GM19324 (cell line): ENCODE measurements around the gene NELFB.

Experiments used
- ATAC-seq: cut with Tn5 transposase; IDR thresholded peaks from one replicate; pipeline ENCODE4 v1.9.1; 2021; ENCODE audit warnings: mild to moderate bottlenecking, moderate library complexity; ENCODE audit not compliant: unreplicated experiment, low FRiP score

NELFB gene

DNA sequence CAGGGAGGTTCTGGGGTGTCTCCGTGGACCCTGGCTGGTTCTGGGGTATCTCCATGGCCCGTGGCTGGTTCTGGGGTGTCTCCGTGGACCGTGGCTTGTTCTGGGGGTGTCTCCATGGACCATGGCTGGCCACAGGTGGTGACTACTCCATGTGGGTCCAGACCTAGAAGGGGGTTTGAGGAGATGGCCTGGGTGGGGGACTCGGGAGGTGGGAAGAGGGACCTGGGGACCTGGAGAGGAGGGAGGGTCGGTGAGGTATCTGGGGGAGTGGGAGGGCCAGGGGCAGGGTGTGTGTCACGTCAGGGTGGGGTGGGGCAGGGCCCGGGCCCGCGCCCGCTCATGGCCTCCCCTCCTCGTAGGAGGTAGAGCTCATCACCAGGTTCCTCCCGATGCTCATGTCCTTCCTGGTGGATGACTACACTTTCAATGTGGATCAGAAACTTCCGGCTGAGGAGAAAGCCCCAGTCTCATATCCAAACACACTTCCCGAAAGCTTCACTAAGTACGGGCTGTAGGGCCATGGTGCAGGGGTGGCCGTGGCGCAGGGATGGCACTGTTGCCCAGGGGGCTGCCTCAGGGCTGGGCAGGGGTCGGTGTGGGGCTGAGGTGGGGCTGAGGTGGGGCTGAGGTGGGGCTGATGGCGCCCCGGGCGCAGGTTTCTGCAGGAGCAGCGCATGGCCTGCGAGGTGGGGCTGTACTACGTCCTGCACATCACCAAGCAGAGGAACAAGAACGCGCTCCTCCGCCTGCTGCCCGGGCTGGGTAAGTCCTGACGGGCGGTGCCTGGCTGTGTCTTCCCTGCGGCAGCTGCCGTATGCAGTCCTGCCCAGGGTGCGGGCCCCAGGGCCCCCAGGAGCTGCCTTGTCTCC lies 11.7 kb downstream of the NELFB start:
- ATAC-seq = no peak

DNA sequence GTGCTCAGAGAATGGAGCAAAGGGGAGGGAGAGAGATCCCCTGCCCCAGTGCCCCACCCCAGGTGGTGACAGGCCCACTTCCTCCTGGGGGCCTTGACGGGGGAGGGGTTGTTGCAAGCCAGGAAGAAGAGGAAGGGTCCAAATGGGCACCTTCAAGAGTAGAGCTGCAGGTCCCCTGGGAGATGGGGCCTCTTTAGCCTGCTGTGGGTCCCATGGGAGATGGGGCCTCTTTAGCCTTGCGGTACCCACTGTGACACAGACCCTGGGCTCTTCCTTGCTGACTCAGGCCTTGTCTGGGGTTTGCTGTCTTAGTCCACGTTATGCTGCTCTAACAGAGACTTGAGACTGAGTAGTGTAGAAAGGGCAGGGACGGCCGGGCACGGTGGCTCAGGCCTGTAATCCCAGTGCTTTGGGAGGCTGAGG lies 12.8 kb downstream of the NELFB start:
- no peak for ATAC-seq

DNA sequence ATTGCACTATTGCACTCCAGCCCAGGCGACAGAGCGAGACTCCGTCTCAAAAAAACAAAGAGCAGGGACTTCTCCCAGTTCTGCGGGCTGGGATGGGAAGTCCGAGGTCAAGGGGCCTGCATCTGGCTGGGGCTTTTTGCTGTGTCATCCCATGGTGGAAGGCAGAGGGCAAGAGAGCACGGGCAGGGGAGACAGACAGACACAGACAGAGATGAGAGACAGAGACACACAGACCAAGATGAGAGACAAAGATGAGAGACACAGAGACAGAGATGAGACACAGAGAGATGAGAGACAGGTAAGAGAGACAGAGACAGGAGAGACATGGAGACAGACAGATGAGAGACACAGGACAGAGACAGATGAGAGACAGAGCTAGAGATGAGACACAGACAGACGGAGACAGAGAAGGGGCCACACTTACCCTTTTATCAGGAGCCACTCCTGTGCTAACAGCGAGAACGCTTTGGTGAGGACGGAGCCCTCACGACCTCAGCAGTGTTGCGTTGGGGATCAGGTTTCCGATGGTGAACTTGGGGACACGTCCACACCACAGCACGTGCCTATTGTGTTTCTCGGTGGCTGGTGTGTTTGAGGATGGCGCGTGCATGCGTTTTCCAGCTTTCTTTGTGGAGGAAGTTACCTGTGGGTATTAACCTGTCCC lies 13.5 kb downstream of the NELFB start:
- ATAC-seq = no peak

DNA sequence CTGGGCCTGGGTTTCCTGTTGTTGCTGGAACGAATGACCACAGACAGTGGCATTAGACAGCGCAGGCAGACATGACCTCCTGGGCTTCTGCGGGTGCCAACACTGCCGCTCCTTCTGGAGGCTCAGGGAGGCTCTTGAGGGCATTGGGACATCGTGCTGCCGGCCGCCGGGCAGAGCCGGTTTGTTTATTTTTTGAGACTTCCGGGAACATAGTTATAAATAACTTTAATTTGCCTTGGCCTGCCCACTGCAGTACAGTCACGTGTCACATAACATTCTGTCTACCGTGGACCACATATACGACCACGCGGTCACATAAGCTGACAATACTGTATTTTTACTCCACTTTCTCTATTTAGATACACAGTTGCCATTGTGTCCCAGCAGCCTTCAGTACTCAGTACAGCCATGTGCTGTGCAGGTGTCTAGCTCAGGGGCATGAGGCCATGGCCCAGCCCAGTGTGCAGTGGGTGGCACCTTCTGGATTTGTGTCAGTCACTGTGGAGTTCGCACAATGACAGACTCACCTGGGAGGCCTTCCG lies 14.2 kb downstream of the NELFB start:
- peak; percentile 54 for ATAC-seq

DNA sequence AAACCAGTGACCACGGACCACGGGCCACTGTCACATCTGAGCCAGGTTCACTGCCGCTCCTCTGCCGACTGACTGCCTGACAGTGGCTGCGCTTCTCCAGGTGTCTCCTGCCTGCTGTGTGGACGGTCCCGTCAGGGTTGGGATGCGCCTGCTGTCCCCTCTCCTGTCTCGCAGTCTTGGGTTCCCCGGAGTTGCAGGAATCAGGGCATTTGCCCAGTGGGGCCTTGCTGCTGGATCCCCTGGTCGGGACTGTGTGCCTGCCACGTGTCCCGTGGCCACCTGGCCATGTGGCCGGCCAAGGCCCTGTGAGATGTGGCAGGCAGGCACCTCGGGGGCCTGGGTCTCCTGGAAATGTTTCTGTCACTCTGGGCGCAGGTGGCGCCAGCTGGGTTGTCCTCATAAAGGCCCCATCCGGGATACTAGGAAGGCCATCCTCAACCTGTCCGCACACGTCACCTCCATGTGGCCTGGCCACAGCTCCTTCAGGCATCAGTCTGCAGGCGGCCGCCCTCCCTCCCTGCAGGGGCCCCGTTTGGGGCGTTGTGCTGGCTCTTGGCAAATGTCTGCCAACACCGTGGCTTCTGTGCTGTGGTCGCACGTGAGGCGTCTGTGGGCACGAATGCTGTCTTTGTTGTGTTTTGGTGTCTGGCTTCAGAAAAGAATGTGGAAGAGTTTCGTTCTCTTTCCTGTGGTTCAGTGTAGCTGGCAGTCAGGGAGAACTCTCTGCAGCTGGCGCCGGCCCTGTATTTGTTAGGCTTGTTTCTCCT lies 16.0 kb downstream of the NELFB start:
- ATAC-seq = no peak

DNA sequence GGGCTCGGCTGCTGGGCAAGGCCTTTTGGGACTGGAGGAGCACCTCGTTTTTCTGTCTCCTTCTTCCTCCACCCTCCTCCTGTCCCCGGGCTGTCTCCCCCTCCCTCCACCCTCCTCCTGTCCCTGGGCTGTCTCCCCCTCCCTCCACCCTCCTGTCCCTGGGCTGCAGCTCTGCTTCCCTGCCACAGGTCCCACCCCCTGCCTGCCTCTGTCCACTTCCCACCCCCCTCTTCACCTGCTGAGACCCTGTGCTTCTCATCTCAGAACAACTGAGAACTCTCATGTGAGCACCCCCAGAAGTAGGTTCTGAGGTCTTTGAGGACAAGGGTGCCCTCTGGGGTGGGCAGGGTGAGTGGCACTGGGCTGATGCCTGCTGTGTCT lies 16.6 kb downstream of the NELFB start:
- no peak for ATAC-seq

DNA sequence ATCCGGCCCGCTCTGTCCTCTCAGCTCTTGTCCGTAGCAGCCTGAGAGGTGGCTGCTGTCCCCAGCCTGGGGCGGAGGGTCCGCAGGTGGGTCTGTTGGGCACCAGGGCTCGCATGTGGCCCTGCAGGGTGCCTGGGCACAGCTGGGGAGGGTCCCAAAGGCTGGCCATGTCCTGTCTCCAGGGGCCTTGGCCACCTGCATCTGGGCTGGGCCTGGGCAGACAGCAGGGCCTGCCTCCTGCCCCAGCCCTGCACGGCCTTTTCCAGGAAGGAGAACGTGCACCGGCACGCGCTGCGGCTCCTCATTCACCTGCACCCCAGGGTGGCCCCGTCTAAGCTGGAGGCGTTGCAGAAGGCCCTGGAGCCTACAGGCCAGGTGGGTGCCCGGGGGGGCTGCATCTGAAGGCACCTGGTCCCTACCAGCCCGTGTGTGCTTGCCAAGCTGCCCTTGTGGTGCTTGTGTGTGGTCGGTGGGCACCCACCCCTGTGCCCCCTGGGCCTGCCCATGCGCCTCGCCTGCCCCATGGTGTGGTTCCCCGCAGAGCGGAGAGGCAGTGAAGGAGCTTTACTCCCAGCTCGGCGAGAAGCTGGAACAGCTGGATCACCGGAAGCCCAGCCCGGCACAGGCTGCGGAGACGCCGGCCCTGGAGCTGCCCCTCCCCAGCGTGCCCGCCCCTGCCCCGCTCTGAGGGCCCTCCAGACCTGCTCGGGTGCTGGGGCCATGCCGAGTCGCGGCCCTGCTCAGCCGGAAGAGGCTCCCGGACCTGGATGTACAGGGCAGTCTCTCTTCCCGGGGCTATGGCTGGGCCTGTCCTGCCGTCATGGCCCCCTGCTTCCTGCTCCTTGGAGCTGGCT lies 17.3 kb downstream of the NELFB start:
- ATAC-seq = no peak

DNA sequence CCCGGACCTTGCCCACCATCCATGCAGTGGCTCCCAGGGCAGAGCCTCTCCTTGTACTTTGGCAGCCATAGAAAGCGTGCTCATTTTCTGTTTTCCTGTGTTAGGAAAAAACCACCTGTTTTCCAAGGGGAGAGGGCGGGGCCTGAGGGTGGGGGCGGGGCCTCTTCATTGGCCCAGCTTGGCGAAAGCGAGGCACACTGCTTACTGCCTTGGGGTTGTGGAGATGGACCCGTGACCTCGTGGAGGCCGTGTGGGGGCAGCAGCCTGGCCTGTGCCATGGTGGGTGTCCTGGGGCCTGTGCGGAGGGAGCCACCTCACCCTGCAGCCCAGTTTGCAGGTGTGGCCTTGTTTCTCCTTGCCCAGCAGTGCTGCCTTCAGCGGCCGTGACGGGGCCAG lies 18.0 kb downstream of the NELFB start:
- ATAC-seq = no peak

DNA sequence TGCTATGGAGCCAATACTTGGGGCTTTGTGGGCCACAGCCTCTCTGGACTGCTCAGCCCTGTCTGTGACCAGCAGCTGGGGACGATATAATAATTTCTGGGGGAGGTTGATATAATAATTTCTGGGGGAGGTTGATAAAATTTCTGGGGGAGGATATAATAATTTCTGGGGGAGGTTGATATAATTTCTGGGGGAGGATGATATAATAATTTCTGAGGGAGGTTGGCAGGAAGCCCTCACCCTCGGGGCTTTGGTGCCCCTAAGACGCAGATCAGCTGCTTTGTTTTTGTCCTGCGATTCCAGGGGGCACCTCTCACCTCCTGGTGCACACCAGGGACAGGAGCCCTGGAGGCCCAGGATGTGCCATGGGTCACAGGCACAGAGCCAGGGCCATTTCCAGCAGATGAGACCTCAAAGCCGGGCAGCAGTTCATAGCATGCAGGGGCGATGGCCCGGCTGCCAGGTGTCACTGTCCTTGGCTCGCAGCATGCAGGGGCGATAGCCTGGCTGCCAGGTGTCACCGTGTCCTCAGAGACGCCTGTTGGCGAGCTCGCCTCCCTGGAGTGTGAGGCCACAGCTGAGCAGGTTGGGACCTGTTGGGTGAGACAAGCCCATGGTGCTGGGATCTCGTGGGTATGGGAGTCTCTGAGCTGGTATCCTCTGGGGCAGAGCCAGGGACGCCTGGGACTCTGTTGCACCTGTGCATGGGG lies 18.6 kb downstream of the NELFB start:
- ATAC-seq = no peak

DNA sequence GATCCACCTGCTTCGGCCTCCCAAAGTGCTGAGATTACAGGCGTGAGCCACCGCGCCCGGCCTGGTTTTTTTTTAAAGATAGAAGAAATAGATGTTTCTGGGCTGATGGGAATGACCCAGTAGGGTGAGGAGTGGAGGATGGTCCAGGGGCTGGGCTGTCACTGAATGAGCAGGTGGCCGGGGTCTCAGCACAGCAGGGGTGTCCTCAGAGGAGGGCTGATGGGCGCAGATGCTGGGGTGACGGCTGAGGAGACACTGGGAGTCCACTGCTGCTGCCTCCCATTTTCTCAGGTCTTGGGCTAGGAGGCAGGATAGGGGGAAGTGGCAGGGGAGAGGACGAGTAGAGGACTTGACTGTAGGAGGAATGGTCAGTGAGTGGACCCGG lies 20.1 kb downstream of the NELFB start:
- no peak for ATAC-seq

DNA sequence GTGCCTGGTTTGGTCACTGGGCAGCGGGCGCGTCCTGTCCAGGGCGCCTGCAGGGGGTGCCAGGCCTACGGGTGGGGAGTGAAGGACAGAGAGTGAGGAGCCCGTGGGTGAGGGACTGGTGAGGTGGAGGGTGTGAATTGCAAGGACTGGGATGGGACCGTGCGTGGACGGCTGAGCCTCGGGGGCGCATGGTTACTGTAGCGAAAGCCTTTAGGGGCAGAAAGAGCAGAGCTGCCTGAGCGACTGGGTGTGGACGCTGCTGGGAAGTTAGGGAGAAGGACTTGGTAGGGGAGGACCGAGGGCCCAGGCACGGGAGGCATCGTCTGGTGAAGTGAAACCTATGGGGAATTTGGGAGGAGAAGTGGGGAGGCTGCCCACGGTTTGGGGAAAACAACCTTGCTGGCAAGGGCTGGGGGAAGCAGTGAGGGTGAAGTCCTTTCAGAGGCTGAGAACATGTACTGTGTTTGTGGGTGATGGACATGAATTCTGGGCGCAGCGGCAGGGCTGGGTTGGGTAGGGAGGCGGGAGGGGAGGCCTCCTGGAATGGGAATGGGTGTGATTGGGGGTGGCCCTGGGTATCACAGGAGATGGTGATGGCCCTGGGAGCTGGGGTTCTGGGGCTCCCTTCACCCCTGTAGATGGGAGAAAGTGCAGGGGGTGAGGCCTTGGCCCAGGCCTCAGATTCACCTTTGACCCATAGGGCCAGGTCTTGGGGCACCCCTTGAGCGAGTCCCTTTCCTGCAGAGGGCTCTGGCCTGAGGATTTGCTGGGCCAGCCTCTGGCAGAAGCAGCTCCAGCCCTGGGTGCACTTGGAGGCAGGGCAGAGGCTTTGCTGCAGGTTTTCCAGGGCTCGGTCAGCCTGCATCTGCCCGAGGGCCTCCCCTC lies 20.7 kb downstream of the NELFB start:
- no peak for ATAC-seq

DNA sequence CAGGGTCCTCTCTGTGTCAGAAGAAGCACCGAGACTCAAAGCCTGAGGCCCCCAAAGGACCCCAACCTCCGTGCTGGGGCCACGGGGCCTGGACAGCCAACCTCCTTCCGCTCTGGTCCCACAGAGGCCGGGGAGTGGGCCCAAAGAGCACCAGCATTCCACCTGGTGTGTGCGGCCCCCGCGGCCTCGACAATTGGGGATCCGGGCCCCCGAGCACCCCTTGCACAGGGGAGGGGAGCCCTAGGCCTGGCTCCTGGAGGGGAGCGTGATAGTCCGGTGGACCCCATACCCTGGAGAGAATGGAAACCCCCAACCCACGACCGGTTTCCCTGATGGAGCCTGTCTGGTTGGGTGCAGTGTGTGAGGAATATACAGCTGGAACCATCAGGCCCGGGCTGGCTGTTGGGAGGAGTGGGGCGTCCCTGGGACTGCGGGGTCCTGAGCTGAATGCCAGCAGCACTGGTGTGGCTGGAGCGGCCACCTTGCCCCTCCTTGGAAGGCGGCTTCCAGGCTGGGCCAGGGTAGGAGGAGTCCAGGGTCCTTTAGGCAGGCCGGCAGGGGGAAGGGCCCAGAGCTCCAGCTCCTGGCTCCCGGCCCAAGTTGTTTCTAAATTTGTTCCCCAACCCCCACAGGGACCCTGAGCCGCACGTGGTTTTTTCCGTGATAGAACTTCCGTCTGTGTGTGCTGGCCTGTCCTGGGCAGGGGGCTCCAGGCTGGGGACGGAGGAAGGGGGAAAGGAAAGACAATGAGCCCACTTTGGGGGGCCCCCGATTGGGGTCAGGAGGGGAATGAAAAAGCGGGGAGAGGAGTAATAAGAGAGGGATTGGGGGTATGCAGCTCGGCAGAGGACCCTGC lies 21.6 kb downstream of the NELFB start:
- no peak for ATAC-seq

DNA sequence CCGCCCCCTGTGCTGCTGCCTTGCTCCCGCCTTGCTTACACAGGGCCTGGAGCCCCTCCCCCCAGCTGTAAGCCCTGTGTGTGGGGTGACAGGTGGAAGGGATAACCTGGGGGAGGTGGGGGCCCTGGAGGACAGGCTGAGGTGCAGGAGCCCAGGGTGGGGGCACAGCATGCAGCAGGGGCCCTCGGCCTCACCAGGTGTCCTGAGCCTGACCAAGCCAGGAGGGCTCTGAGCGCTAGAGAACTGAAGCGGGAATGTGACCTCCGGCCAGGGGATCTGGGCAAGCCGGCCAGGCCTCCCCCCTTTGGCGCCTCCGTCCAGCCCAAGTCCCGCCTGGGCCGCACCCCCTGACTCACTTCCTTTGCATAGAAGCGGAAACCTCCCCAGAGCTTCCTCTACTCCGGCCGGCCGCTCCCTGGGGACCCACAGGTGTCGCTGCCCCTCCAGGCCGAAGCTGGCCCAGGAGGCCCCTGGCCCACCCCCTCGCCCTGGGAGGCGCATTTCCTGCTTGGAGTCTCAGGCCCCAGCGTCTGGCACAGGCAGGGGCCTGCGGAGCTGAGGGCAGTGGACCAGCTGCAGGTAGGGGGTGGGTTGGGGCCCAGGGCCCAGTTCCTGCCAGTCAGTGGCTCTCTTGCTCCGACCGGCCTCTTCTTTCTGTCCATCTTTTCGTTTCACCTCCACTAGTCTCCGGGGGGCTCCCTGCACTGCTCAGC lies 22.4 kb downstream of the NELFB start, which contains the start of gene TOR4A:
Gene TOR4A (plus strand): TSS at position 398 of the 713 bp plus-strand sequence. CDS start 964 bp downstream, outside the sequence.
- ATAC-seq = peak; percentile 76

DNA sequence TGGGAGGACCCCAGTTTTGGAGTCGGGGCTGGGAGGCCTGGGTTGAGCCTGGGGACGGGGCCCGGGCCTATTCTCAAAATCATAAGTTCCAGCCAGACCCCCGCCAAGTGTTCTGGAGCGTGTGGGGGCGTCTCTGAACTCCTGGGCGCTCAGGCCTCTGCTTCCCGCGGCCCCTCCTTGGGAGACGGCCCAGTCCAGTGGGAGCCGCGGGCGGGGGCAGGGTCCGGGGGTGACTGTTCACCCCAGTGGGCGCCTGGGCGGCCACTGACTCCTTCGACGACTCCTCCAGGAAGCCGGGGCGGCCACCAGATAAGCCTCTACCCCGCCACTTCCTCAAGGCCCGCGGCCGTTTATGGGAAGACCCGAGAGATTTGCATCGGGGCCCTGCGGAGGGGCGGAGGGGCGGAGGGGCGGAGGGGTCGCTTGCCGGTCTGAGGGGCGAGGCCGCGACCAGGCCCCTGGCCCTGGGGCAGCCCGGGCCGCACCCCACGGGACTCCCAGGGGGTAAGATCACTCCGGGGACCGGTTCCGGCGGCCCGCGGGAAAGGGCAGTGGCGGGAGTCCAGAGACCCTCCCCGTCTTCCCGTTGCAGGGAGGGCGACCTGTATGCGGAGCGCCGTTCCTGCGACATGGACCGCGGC lies 23.1 kb downstream of the NELFB start:
- ATAC-seq = no peak

DNA sequence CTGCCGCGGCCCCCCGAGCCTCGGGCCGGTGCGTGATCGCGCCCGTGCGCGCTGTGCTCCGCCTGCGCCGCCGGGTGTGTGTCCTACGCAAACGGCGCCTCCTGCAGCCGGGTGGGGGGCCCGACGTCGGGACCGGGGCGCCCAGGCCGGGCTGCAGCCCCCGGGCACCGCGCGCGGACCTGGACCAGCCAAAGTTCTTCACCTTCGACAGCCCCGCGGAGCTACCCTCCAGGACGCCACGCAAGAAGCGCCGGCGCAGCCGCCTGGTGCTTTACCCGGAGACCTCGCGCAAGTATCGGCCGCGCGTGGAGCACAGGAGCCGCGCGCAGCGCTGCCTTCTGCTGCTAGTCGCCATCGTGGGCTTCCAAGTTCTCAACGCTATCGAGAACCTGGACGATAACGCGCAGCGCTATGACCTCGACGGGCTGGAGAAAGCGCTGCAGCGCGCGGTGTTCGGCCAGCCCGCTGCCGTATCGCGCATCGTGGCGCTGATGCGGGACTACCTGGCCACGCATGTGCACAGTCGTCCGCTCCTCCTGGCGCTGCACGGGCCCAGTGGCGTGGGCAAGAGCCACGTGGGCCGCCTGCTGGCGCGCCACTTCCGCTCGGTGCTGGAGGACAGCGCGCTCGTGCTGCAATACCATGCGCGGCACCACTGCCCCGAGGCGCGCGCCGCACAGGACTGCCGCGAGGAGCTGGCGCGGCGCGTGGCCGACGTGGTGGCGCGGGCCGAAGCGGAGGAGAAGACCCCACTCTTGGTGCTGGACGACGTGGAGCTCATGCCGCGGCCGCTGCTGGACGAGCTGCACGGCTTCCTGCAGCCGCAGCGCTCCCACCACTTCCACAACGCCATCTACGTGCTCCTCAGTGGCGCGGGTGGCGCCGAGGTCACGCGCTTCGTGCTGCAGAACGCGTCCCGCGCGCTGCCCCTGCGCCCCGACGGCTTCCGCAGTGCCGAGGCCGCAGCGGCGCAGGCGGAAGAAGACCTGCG lies 23.9 kb downstream of the NELFB start:
- no peak for ATAC-seq
